Gastrocnemius medialis (tissue), 4 donors: ENCODE results near the gene CBX1. TPM values are rescaled to one million over a fixed set of nuclear protein-coding genes. Genes with fewer than 3 reads are reported as not detected.
"Not testable (repeated sequence)": the region's sequence is repeated elsewhere in the genome, so short reads cannot be mapped to it uniquely, and the experiment has no call there.

Experiments
- ATAC-seq, 2 donors: fragments of 150-250 bp; one replicate each; pipeline ENCODE4 v1.9.1; 2016
- DNase-seq, 2 donors: peaks; one replicate each; pipeline ENCODE4 v3.0.0-alpha.2; 2019
- H3K27ac ChIP-seq, 4 donors: fragments of 200-600 bp; sonication (generic); 1 replicate in 1 of 4; 2 replicates in 3 of 4; pipeline ENCODE4 v1.5.1; 2016 to 2018; ENCODE audit warnings: mild to moderate bottlenecking in 2 of 4, moderate library complexity in 1 of 4
- H3K27me3 ChIP-seq, 3 donors: fragments of 200-600 bp; sonication (generic) in 2 of 3; 1 replicate in 1 of 3; 2 replicates in 2 of 3; pipeline versions ENCODE4 v1.5.1 to v1.6.0; 2016 to 2019; ENCODE audit warnings: mild to moderate bottlenecking in 1 of 3, moderate library complexity in 1 of 3
- H3K36me3 ChIP-seq, 2 donors: fragments of 200-600 bp; sonication (generic) in 1 of 2; one replicate each; pipeline ENCODE4 v1.5.1; 2017 to 2018
- H3K4me1 ChIP-seq, 2 donors: fragments of 200-600 bp; sonication (generic) in 1 of 2; one replicate each; pipeline ENCODE4 v1.5.1; 2016 to 2017; ENCODE audit warnings: mild to moderate bottlenecking in 2 of 2
- H3K4me3 ChIP-seq, 4 donors: fragments of 200-600 bp; sonication (generic) in 3 of 4; 1 replicate in 1 of 4; 2 replicates in 3 of 4; pipeline ENCODE4 v1.5.1; 2016 to 2019; ENCODE audit warnings: mild to moderate bottlenecking in 2 of 4
- H3K9me3 ChIP-seq, 3 donors: fragments of 200-600 bp; sonication (generic) in 2 of 3; 1 replicate in 1 of 3; 2 replicates in 2 of 3; pipeline ENCODE4 v1.5.1; 2016 to 2019
- CTCF ChIP-seq, 5 experiments: fragments of 450-650 bp in 3 of 5; fragments of 200-600 bp in 2 of 5; sonication (generic) in 2 of 5; IDR thresholded peaks in 4 of 5; conservative IDR thresholded peaks in 1 of 5; 1 replicate in 4 of 5; 2 replicates in 1 of 5; pipeline ENCODE4 v1.5.1; 2016 to 2019; ENCODE audit warnings: antibody characterized with exemption in 5 of 5, mild to moderate bottlenecking in 3 of 5, moderate library complexity in 3 of 5
- POLR2A ChIP-seq, 2 donors: fragments of 450-650 bp; IDR thresholded peaks; one replicate each; pipeline ENCODE4 v1.6.1; 2017; ENCODE audit warnings: antibody characterized with exemption in 2 of 2, mild to moderate bottlenecking in 2 of 2, moderate library complexity in 2 of 2
- in situ Hi-C, 4 donors: fragments of 200-750 bp; cut with MboI; loops; one replicate each; pipeline versions ENCODE4 v1.15.0 to v1.8.0; 2017; ENCODE audit warnings: low sequenced_read_pairs in 4 of 4
- intact Hi-C: fragments of 100-400 bp; cut with DNase I; formaldehyde crosslinking; loops from one replicate; pipeline ENCODE4 v1.15.1; 2023; ENCODE audit warnings: low total_unique reads
- total RNA-seq, 4 donors: library from RNA; depleted of rRNA; stranded (reverse); fragments of >200 nt; gene quantifications; one replicate each; pipeline versions ENCODE4 v1.1.0 to v1.2.3, GENCODE V29; 2016

The CBX1 gene
- total RNA-seq, 4 donors from 2014 or later, result 26.0 to 34.1 (median 27.7) TPM

DNA sequence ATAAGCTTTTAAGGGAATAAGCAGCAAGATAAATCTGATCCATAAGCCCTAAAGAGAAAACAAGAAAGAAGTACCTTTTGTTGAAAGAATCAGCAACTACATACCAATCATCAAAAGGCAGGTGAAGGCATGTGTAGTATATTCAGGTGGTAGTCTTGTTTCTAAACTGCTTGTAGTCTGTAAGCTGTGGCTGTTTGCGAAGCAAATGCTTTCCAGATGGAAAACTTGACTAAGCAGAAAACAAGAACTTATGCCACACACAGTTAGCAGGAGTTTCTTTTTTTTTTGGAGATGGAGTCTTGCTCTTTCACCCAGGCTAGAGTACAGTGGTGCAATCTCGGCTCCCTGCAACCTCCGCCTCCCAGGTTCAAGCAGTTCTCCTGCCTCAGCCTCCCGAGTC is 5.7 kb downstream of the CBX1 start:
- TF ChIP-seq POLR2A (IDR thresholded peaks at IDR 0.05) (no peak), CTCF (IDR thresholded peaks at IDR 0.05 in 4 of 5, conservative IDR thresholded peaks at IDR 0.05 in 1 of 5) (no peak)

GRCh38 chr17:48093341-48094045 is 7.8 kb downstream of the CBX1 start:
- no peak overlapping the region for H3K27ac ChIP-seq
- DNase-seq (no peak), ATAC-seq (no peak)
- H3K36me3 ChIP-seq, result no peaks in the 10 kb centered on the region
- no peaks in the 10 kb centered on the region for H3K4me1 ChIP-seq
- in situ Hi-C loops (no loop called here), intact Hi-C loops (no loop called here)
- no peak overlapping the region for H3K4me3 ChIP-seq
- no peaks in the 10 kb centered on the region for H3K27me3 ChIP-seq
- TF ChIP-seq POLR2A (IDR thresholded peaks at IDR 0.05) (no peak), CTCF (IDR thresholded peaks at IDR 0.05 in 4 of 5, conservative IDR thresholded peaks at IDR 0.05 in 1 of 5) (no peak)
- H3K9me3 ChIP-seq, result no peaks in the 10 kb centered on the region

More for the DNA sequence above, 5.7 kb downstream of the CBX1 start:
- no peak for DNase-seq
- Histone ChIP-seq H3K36me3 (no peaks in the 10 kb centered on the region), H3K4me3 (no peak overlapping the region), H3K9me3 (no peaks in the 10 kb centered on the region), H3K4me1 (peaks cover 6 to 9% of the 10 kb centered on the region in 2 donors), H3K27ac (no peak overlapping the region), H3K27me3 (no peaks in the 10 kb centered on the region)
- intact Hi-C loops, result no loop called here
- in situ Hi-C loops, result no loop called here
- ATAC-seq, result no peak

- H3K9me3 ChIP-seq, result no peaks in the 10 kb centered on the region
- intact Hi-C loops (no loop called here), in situ Hi-C loops (loop anchor here in 3 of 4 donors (5.0 to 10.0 kb wide), 3 partner anchors 42 to 52 kb away; no protein-coding TSS in a partner anchor)
- H3K4me1 ChIP-seq, result peaks cover 0 to 7% of the 10 kb centered on the region in 2 donors
- DNase-seq (no peak), ATAC-seq (no peak)
- no peak for TF ChIP-seq CTCF (IDR thresholded peaks at IDR 0.05 in 4 of 5, conservative IDR thresholded peaks at IDR 0.05 in 1 of 5)
- no peak for TF ChIP-seq POLR2A (IDR thresholded peaks at IDR 0.05)
- no peak overlapping the region for H3K27ac ChIP-seq
- H3K27me3 ChIP-seq, result no peaks in the 10 kb centered on the region
- no peak overlapping the region for H3K4me3 ChIP-seq
- no peaks in the 10 kb centered on the region for H3K36me3 ChIP-seq
Measured at GRCh38 chr17:48084932-48085331, 16.3 kb downstream of the CBX1 start.

DNA sequence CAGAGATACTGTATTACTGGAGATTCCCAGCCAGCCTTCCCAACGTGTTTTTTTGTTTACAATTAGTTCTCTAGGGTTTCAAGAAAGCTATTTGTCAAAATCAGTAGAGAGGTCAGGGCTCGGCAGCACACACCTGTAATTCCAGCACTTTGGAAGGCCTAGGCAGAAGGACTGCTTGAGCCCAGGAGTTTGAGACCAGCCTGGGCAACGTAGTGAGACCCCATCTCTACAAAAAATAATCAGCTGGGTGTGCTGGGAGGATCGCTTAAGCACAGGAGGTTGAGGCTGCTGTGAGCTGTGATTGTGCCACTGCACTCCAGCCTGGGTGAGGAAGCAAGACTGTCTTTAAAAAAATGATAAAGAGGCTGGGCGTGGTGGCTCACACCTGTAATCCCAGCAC is 19.4 kb downstream of the CBX1 start:
- H3K27ac ChIP-seq, result no peak overlapping the region
- H3K27me3 ChIP-seq, result no peaks in the 10 kb centered on the region
- no peaks in the 10 kb centered on the region for H3K9me3 ChIP-seq
- H3K4me3 ChIP-seq, result no peak overlapping the region
- ATAC-seq (no peak), DNase-seq (no peak)
- intact Hi-C loops (no loop called here), in situ Hi-C loops (loop anchor here in 3 of 4 donors (5.0 to 10.0 kb wide), 3 partner anchors 45 to 55 kb away; no protein-coding TSS in a partner anchor)
- H3K36me3 ChIP-seq, result no peaks in the 10 kb centered on the region
- peaks cover 0 to 7% of the 10 kb centered on the region in 2 donors for H3K4me1 ChIP-seq
- TF ChIP-seq CTCF (IDR thresholded peaks at IDR 0.05 in 4 of 5, conservative IDR thresholded peaks at IDR 0.05 in 1 of 5), result no peak
- no peak for TF ChIP-seq POLR2A (IDR thresholded peaks at IDR 0.05)

DNA sequence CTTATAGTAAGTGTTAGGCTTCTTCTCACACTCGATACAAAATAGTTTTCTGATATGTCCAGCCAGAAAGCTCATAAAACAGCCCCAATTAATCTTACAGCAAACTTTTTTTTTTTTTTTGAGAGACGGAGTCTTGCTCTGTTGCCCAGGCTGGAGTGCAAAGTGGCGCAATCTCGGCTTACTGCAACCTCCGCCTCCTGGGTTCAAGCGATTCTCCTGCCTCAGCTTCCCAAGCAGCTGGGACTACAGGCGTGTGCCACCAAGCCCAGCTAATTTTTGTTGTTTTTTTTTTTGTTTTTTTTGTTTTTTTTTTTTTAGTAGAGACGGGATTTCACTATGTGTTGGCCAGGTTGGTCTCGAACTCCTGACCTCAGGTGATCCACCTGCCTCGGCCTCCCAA is 24.1 kb downstream of the CBX1 start:
- ATAC-seq, DNase-seq, H3K4me3 ChIP-seq, intact Hi-C loops, H3K9me3 ChIP-seq, in situ Hi-C loops, H3K27ac ChIP-seq, H3K27me3 ChIP-seq: not testable (repeated sequence)
- peaks cover 0 to 21% of the 10 kb centered on the region in 2 donors for H3K36me3 ChIP-seq
- H3K4me1 ChIP-seq, result peaks cover 6 to 14% of the 10 kb centered on the region in 2 donors
